GM23248 (cell line): ENCODE measurements around the gene GJD3.

ENCODE experiments used
- EZH2 ChIP-seq: fragments of 200-600 bp; sonication (generic); IDR thresholded peaks from 2 replicates; pipeline ENCODE4 v1.6.1; 2018; ENCODE audit warnings: antibody characterized with exemption, mild to moderate bottlenecking; ENCODE audit not compliant: insufficient read depth, poor library complexity, severe bottlenecking
- EZH2phosphoT487 ChIP-seq: fragments of 200-600 bp; sonication (generic); IDR thresholded peaks from 2 replicates; pipeline ENCODE4 v1.6.1; 2018; ENCODE audit warnings: antibody characterized with exemption, moderate library complexity, mild to moderate bottlenecking, low read depth; ENCODE audit not compliant: insufficient read depth

GRCh38 chr17:40338058-40338457, 26.5 kb downstream of the GJD3 start:
- TF ChIP-seq EZH2 (no peak), EZH2phosphoT487 (no peak)
